DOHH2 (cell line): Measurements from ENCODE around the gene NDP.

ENCODE experiments used
- H3F3A ChIP-seq: fragments of 200-600 bp; sonication (generic), shearing (Covaris generic); 2 replicates; pipeline ENCODE4 v1.6.0; 2016; ENCODE audit warnings: antibody characterized with exemption, mild to moderate bottlenecking; ENCODE audit not compliant: control insufficient read depth, insufficient read depth
- H3K27ac ChIP-seq: fragments of 200-600 bp; sonication (generic); 2 replicates; pipeline ENCODE4 v1.5.1; 2014; ENCODE audit warnings: low read depth, mild to moderate bottlenecking, low read length, moderate library complexity
- H3K27me3 ChIP-seq: fragments of 200-600 bp; sonication (generic); 2 replicates; pipeline ENCODE4 v1.6.1; 2014; ENCODE audit warnings: mild to moderate bottlenecking, low read length, mixed read lengths; ENCODE audit not compliant: control insufficient read depth
- H3K36me3 ChIP-seq: fragments of 200-600 bp; sonication (generic); 2 replicates; pipeline ENCODE4 v1.6.1; 2014; ENCODE audit warnings: mild to moderate bottlenecking, low read length, moderate library complexity, mixed read lengths; ENCODE audit not compliant: control insufficient read depth
- H3K4me1 ChIP-seq: fragments of 200-600 bp; sonication (generic); 2 replicates; pipeline ENCODE4 v1.6.1; 2014; ENCODE audit warnings: mild to moderate bottlenecking, low read length, mixed read lengths; ENCODE audit not compliant: control insufficient read depth
- H3K4me2 ChIP-seq: fragments of 200-600 bp; sonication (generic); 2 replicates; pipeline ENCODE4 v1.6.0; 2014; ENCODE audit warnings: mild to moderate bottlenecking, low read length, moderate library complexity
- H3K4me3 ChIP-seq: fragments of 200-600 bp; sonication (generic); 2 replicates; pipeline ENCODE4 v1.5.1; 2014; ENCODE audit warnings: mild to moderate bottlenecking, low read length, mixed read lengths
- H3K79me2 ChIP-seq: fragments of 200-600 bp; sonication (generic); 2 replicates; pipeline ENCODE4 v1.6.1; 2014; ENCODE audit warnings: mild to moderate bottlenecking, low read length, mixed read lengths; ENCODE audit not compliant: control insufficient read depth
- H3K9me2 ChIP-seq: fragments of 200-600 bp; sonication (generic); replicated peaks from 2 replicates; pipeline ENCODE4 v1.6.1; 2014; ENCODE audit warnings: mild to moderate bottlenecking, low read length, mixed read lengths; ENCODE audit not compliant: control insufficient read depth
- H3K9me3 ChIP-seq: fragments of 200-600 bp; sonication (generic); 2 replicates; pipeline ENCODE4 v1.6.1; 2014; ENCODE audit warnings: antibody characterized with exemption, low read length, mixed read lengths; ENCODE audit not compliant: control insufficient read depth, insufficient read depth
- H4K20me1 ChIP-seq: fragments of 200-600 bp; sonication (generic); 2 replicates; pipeline ENCODE4 v1.6.0; 2014; ENCODE audit warnings: low read depth, mild to moderate bottlenecking, antibody characterized with exemption, low read length, moderate library complexity; ENCODE audit not compliant: control insufficient read depth, insufficient read depth
- CTCF ChIP-seq: fragments of 200-600 bp; sonication (generic); IDR thresholded peaks from one replicate; pipeline ENCODE4 v1.5.1; 2014; ENCODE audit warnings: antibody characterized with exemption, mild to moderate bottlenecking, low read depth, low read length; ENCODE audit not compliant: poor library complexity, severe bottlenecking
- EZH2phosphoT487 ChIP-seq: fragments of 200-600 bp; sonication (generic); IDR thresholded peaks from 2 replicates; pipeline ENCODE4 v1.6.1; 2017; ENCODE audit warnings: borderline replicate concordance, mild to moderate bottlenecking, antibody characterized with exemption, low read length, moderate library complexity, mixed read lengths

NDP gene

GRCh38 chrX:44019911-44020310, 46.7 kb upstream of the NDP start:
- no peaks in the 10 kb centered on the region for H3K27me3 ChIP-seq
- no peak overlapping the region for H3K27ac ChIP-seq
- H3K4me3 ChIP-seq = no peak overlapping the region
- no peaks in the 10 kb centered on the region for H3K79me2 ChIP-seq
- no peaks in the 10 kb centered on the region for H3K9me2 ChIP-seq
- no peaks in the 10 kb centered on the region for H3K4me1 ChIP-seq
- no peaks in the 10 kb centered on the region for H3F3A ChIP-seq
- TF ChIP-seq EZH2phosphoT487 (no peak), CTCF (no peak)
- no peak overlapping the region for H3K4me2 ChIP-seq
- no peaks in the 10 kb centered on the region for H4K20me1 ChIP-seq
- no peaks in the 10 kb centered on the region for H3K9me3 ChIP-seq
- H3K36me3 ChIP-seq = no peaks in the 10 kb centered on the region

- H3K27ac ChIP-seq = no peak overlapping the region
- no peaks in the 10 kb centered on the region for H3K9me2 ChIP-seq
- no peak overlapping the region for H3K4me3 ChIP-seq
- no peaks in the 10 kb centered on the region for H3F3A ChIP-seq
- no peak overlapping the region for H3K4me2 ChIP-seq
- no peaks in the 10 kb centered on the region for H3K36me3 ChIP-seq
- no peaks in the 10 kb centered on the region for H3K4me1 ChIP-seq
- no peaks in the 10 kb centered on the region for H3K27me3 ChIP-seq
- H3K9me3 ChIP-seq = no peaks in the 10 kb centered on the region
- no peaks in the 10 kb centered on the region for H4K20me1 ChIP-seq
- H3K79me2 ChIP-seq = no peaks in the 10 kb centered on the region
- TF ChIP-seq EZH2phosphoT487 (no peak), CTCF (no peak)
These were observed 44.5 kb upstream of the NDP start for GRCh38 chrX:44017676-44018075.

- Histone ChIP-seq H3K27ac (no peak overlapping the region), H4K20me1 (no peaks in the 10 kb centered on the region), H3K36me3 (no peaks in the 10 kb centered on the region), H3K79me2 (no peaks in the 10 kb centered on the region), H3K9me2 (no peaks in the 10 kb centered on the region), H3K4me1 (no peaks in the 10 kb centered on the region), H3K27me3 (no peaks in the 10 kb centered on the region), H3F3A (no peaks in the 10 kb centered on the region), H3K4me3 (no peak overlapping the region), H3K9me3 (no peaks in the 10 kb centered on the region), H3K4me2 (no peak overlapping the region)
- no peak for TF ChIP-seq CTCF
- TF ChIP-seq EZH2phosphoT487 = no peak
These were observed 43.7 kb upstream of the NDP start for GRCh38 chrX:44016906-44017305.
